Cardiac fibroblast (primary cell): ENCODE data around the gene SUGCT.
"Not testable (repeated sequence)": the region's sequence is repeated elsewhere in the genome, so short reads cannot be mapped to it uniquely, and the experiment has no call there.

ENCODE experiments used
- DNase-seq, 2 donors: peaks; one replicate each; pipeline versions ENCODE4 v3.0.0 to v3.0.0-alpha.2; 2010; ENCODE audit warnings: low read depth in 2 of 2
- H3K4me3 ChIP-seq, 2 donors: replicated peaks in 1 of 2; 1 replicate in 1 of 2; 2 replicates in 1 of 2; pipeline ENCODE4 v1.5.1; 2011; ENCODE audit warnings: low read depth in 2 of 2, low read length in 2 of 2, mild to moderate bottlenecking in 2 of 2, moderate library complexity in 1 of 2
- TF ChIP-seq, protein P1 (sequence below): IDR thresholded peaks from one replicate; pipeline ENCODE4 v1.5.1; 2011; ENCODE audit warnings: low read depth, mild to moderate bottlenecking, low read length, inconsistent platforms

SUGCT gene

DNA sequence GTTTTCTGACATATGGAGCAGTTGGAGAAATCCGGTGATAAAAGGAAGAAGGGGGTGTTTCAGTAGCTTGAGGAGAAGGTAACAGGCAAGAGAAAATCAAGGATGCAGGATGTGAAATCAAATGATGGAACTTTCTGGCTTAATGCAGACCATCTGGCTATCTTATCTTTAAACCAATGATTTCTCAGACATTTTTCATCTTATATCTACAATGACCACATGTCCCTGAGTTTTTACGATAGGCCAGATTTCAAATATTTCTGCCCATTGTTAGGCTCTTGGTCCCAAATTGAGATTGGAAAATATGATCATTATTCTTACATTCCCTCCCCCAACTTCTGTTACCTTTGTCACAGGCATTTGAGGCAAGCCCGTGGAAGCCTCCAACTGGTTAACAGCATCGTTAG is 486.8 kb downstream of the SUGCT start:
- DNase-seq: no peak
- TF ChIP-seq, protein P1, sequence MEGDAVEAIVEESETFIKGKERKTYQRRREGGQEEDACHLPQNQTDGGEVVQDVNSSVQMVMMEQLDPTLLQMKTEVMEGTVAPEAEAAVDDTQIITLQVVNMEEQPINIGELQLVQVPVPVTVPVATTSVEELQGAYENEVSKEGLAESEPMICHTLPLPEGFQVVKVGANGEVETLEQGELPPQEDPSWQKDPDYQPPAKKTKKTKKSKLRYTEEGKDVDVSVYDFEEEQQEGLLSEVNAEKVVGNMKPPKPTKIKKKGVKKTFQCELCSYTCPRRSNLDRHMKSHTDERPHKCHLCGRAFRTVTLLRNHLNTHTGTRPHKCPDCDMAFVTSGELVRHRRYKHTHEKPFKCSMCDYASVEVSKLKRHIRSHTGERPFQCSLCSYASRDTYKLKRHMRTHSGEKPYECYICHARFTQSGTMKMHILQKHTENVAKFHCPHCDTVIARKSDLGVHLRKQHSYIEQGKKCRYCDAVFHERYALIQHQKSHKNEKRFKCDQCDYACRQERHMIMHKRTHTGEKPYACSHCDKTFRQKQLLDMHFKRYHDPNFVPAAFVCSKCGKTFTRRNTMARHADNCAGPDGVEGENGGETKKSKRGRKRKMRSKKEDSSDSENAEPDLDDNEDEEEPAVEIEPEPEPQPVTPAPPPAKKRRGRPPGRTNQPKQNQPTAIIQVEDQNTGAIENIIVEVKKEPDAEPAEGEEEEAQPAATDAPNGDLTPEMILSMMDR: no peak
- H3K4me3 ChIP-seq: no peak overlapping the region

GRCh38 chr7:40622941-40623501 is 488.2 kb downstream of the SUGCT start:
- no peak overlapping the region for H3K4me3 ChIP-seq
- no peak for DNase-seq
- TF ChIP-seq, protein P1: no peak

DNA sequence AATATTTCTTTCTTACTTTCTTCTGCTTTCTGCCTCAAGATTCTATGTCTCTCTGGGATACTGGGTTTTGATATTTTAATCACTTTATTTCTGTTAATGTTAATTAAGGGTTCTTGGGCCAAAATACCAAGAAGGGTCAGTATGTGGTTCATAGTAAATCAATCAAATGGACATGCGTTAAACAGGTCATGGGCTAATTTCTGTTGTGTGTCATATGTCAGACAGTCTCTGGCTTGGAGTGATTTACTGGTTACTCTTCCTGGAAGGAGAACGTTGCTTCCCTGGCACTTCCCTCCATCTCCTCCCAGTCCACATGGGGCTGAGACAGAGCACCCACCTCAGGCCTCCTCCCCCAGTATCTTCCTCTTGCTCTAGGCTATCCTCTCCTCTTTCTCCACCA is 489.1 kb downstream of the SUGCT start:
- no peak for DNase-seq
- no peak overlapping the region for H3K4me3 ChIP-seq
- TF ChIP-seq, protein P1: no peak

DNA sequence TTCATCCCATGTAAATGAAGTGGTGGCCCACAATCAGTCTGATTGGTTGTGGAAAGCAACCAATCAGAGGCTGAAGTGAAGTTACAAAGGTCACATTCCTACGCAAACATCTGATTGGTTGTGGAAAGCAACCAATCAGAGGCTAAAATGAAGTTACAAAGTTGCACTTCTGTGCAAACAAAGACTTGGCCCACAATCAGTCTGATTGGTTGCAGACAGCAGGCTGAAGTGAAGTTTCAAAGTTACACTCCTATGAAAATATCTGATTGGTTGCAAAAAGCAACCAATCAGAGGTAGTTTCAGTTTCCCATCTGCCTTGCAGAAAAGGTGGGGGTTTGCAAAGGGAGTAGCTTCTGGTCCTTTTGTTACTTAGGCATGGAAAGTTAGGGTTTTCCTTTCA is 492.6 kb downstream of the SUGCT start:
- DNase-seq, H3K4me3 ChIP-seq: not testable (repeated sequence)

GRCh38 chr7:40629891-40630290 is 495.1 kb downstream of the SUGCT start:
- no peak overlapping the region for H3K4me3 ChIP-seq
- TF ChIP-seq, protein P1: no peak
- DNase-seq: no peak

GRCh38 chr7:40634118-40634517 is 499.3 kb downstream of the SUGCT start:
- no peak overlapping the region for H3K4me3 ChIP-seq
- DNase-seq: no peak
- TF ChIP-seq, protein P1: no peak

- TF ChIP-seq, protein P1: no peak
- H3K4me3 ChIP-seq: no peak overlapping the region
- no peak for DNase-seq
Observed at GRCh38 chr7:40638545-40639320, 503.9 kb downstream of the SUGCT start.
